ENCODE measurements around the gene MESP2. TPM values are rescaled to one million over a fixed set of nuclear protein-coding genes. Genes with fewer than 3 reads are reported as not detected.
A peak's percentile ranks its signal among the peaks of the same experiment; 100 is the strongest.

The MESP2 gene
- total and polyA plus RNA-seq, 2 experiments from 2014 or later = not detected

DNA sequence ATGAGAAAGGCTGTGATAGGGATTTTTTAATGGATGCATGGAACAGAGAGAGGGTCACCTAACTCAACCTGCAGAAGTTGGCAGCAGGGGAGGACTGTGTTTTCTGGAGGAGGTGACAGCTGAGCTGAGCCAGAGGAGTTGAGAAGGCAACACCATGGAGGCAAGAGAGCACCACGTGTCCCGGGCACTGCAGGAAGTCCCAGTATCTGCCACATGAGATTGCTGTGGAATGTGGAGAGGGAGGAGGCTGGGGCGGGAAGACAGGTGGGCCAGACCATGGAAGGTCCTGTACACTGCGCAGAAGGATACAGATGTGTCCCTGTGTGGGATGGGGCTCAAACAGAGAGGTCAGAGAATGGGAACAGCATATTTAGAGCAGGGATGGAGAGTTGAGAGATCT, 40.4 kb upstream of the MESP2 start:
- Histone ChIP-seq H3K4me3 (no peak overlapping the region), H3F3A (ENCODE audit: insufficient read depth) (no peaks in the 10 kb centered on the region), H3K9ac (no peak overlapping the region), H3K27me3 (replicated peaks; ENCODE audit: insufficient read depth) (peaks cover 28% of the 10 kb centered on the region), H3K27ac (no peak overlapping the region), H2AFZ (no peak overlapping the region), H3K4me2 (ENCODE audit: unreplicated experiment) (no peak overlapping the region), H3K9me3 (ENCODE audit: low read depth) (no peaks in the 10 kb centered on the region), H3K79me2 (ENCODE audit: insufficient read depth) (no peaks in the 10 kb centered on the region), H3K36me3 (ENCODE audit: low read depth) (no peaks in the 10 kb centered on the region), H3K9me2 (ENCODE audit: insufficient read depth) (no peaks in the 10 kb centered on the region), H4K20me1 (ENCODE audit: insufficient read depth) (no peaks in the 10 kb centered on the region), H3K4me1 (ENCODE audit: insufficient read depth) (no peaks in the 10 kb centered on the region)
- no peak for TF ChIP-seq EZH2 (IDR thresholded peaks at IDR 0.05; ENCODE audit: insufficient read depth, poor library complexity, severe bottlenecking)
- TF ChIP-seq EZH2phosphoT487 (IDR thresholded peaks at IDR 0.05; ENCODE audit: insufficient read depth, low read depth) = no peak
- in situ Hi-C loops (cut with MboI) = no loop called here
- DNase-seq = no peak
- WGBS, 2 experiments (ENCODE audit: low coverage in 1 of 2, low lambda C conversion rate in 2 of 2, missing lambda C conversion rate in 2 of 2) = 53 to 58% methylated on average over 4 of the region's 4 CpGs

DNA sequence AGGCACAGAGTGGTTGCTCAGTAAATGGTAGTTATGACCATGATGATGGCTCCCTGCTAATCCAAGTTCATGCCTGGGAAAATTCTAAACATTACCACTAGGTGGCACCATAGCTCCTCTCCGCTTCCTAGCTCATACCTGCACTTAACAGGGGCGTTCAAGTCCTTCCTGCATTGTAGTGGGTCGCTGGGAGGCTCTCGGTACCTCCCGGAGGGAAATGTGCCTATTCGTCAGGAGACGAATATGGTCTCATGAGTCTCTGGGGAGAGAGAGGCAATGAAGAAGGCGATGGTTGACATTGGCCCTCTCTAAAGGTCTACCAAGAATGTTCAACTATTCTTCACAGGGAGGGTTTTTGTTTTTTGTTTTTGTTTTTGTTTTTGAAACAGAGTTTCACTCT, 36.0 kb upstream of the MESP2 start:
- Histone ChIP-seq H3K4me2 (ENCODE audit: unreplicated experiment) (peak overlapping the region; percentile 30), H2AFZ (peak overlapping the region; percentile 72), H3K4me1 (ENCODE audit: insufficient read depth) (no peaks in the 10 kb centered on the region), H3F3A (ENCODE audit: insufficient read depth) (no peaks in the 10 kb centered on the region), H3K4me3 (no peak overlapping the region), H3K9me2 (ENCODE audit: insufficient read depth) (no peaks in the 10 kb centered on the region), H3K79me2 (ENCODE audit: insufficient read depth) (no peaks in the 10 kb centered on the region), H3K27ac (no peak overlapping the region), H3K9me3 (ENCODE audit: low read depth) (no peaks in the 10 kb centered on the region), H3K27me3 (replicated peaks; ENCODE audit: insufficient read depth) (no peaks in the 10 kb centered on the region), H3K36me3 (ENCODE audit: low read depth) (no peaks in the 10 kb centered on the region), H4K20me1 (ENCODE audit: insufficient read depth) (no peaks in the 10 kb centered on the region), H3K9ac (no peak overlapping the region)
- peak; percentile 61 for DNase-seq
- in situ Hi-C loops (cut with MboI) = no loop called here
- no peak for TF ChIP-seq EZH2 (IDR thresholded peaks at IDR 0.05; ENCODE audit: insufficient read depth, poor library complexity, severe bottlenecking)
- TF ChIP-seq EZH2phosphoT487 (IDR thresholded peaks at IDR 0.05; ENCODE audit: insufficient read depth, low read depth) = no peak
- WGBS, 2 experiments (ENCODE audit: low coverage in 1 of 2, low lambda C conversion rate in 2 of 2, missing lambda C conversion rate in 2 of 2) = 8 to 11% methylated on average over 8 of the region's 8 CpGs

DNA sequence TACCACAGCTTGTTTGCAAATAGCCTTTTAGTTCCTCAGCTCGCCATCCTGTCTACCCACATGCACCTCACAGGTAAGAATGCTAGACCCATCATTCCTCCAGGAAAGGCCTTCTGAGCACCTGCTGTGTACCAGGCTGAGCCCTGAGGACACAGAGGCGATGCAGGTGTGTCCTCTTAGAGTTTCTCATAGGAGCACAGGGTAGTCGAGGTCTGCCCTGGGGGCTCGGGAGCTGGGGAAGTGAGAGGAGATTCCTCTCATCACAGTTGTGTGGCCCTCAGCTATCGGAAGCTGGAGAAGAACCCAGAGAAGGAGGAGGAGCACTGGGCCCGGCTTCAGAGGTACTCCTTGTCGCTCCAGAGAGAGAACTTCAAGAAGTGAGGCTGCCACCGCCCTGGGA, 33.1 kb upstream of the MESP2 start:
- no peak for DNase-seq
- Histone ChIP-seq H3K4me1 (ENCODE audit: insufficient read depth) (no peaks in the 10 kb centered on the region), H3K27ac (no peak overlapping the region), H3K4me2 (ENCODE audit: unreplicated experiment) (no peak overlapping the region), H3K36me3 (ENCODE audit: low read depth) (no peaks in the 10 kb centered on the region), H3K4me3 (no peak overlapping the region), H3K9me3 (ENCODE audit: low read depth) (no peaks in the 10 kb centered on the region), H2AFZ (no peak overlapping the region), H3K9me2 (ENCODE audit: insufficient read depth) (no peaks in the 10 kb centered on the region), H3K9ac (no peak overlapping the region), H4K20me1 (ENCODE audit: insufficient read depth) (no peaks in the 10 kb centered on the region), H3F3A (ENCODE audit: insufficient read depth) (no peaks in the 10 kb centered on the region), H3K79me2 (ENCODE audit: insufficient read depth) (no peaks in the 10 kb centered on the region), H3K27me3 (replicated peaks; ENCODE audit: insufficient read depth) (no peaks in the 10 kb centered on the region)
- TF ChIP-seq EZH2phosphoT487 (IDR thresholded peaks at IDR 0.05; ENCODE audit: insufficient read depth, low read depth) = no peak
- TF ChIP-seq EZH2 (IDR thresholded peaks at IDR 0.05; ENCODE audit: insufficient read depth, poor library complexity, severe bottlenecking) = no peak
- in situ Hi-C loops (cut with MboI) = no loop called here
- WGBS, 2 experiments (ENCODE audit: low coverage in 1 of 2, low lambda C conversion rate in 2 of 2, missing lambda C conversion rate in 2 of 2) = 63 to 66% methylated on average over 8 of the region's 8 CpGs

DNA sequence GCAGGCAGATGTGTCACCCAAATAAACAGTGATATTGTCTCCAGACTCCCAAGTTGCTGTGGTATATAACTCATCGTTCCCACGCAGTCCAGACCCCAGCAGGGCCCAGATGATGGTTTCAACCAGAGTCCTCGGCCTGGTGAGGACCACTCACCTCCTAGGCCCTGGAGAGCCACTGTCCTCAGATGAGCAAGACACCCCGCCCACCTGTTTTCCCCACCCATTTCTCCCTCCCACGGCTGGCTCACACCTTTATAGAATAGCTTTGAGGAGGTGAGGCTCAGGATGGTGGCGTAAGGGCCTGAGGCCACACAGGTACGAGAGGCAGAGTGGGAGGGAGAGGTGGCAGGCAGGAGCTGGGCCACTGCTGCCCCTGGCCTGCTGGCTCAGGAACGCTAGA, 32.5 kb upstream of the MESP2 start:
- in situ Hi-C loops (cut with MboI) = no loop called here
- Histone ChIP-seq H3K27me3 (replicated peaks; ENCODE audit: insufficient read depth) (0 out of 2 replicates have a peak, but pooled peaks cover 5% of the 10 kb centered on the region), H3K4me1 (ENCODE audit: insufficient read depth) (no peaks in the 10 kb centered on the region), H3K9me2 (ENCODE audit: insufficient read depth) (no peaks in the 10 kb centered on the region), H3K9me3 (ENCODE audit: low read depth) (no peaks in the 10 kb centered on the region), H4K20me1 (ENCODE audit: insufficient read depth) (no peaks in the 10 kb centered on the region), H3K27ac (no peak overlapping the region), H3K4me2 (ENCODE audit: unreplicated experiment) (no peak overlapping the region), H3K36me3 (ENCODE audit: low read depth) (no peaks in the 10 kb centered on the region), H2AFZ (no peak overlapping the region), H3K79me2 (ENCODE audit: insufficient read depth) (no peaks in the 10 kb centered on the region), H3F3A (ENCODE audit: insufficient read depth) (no peaks in the 10 kb centered on the region), H3K9ac (no peak overlapping the region), H3K4me3 (no peak overlapping the region)
- no peak for TF ChIP-seq EZH2 (IDR thresholded peaks at IDR 0.05; ENCODE audit: insufficient read depth, poor library complexity, severe bottlenecking)
- no peak for TF ChIP-seq EZH2phosphoT487 (IDR thresholded peaks at IDR 0.05; ENCODE audit: insufficient read depth, low read depth)
- 72 to 77% methylated on average over 6 to 8 of the region's 8 CpGs for WGBS, 2 experiments (ENCODE audit: low coverage in 1 of 2, low lambda C conversion rate in 2 of 2, missing lambda C conversion rate in 2 of 2)
- no peak for DNase-seq

DNA sequence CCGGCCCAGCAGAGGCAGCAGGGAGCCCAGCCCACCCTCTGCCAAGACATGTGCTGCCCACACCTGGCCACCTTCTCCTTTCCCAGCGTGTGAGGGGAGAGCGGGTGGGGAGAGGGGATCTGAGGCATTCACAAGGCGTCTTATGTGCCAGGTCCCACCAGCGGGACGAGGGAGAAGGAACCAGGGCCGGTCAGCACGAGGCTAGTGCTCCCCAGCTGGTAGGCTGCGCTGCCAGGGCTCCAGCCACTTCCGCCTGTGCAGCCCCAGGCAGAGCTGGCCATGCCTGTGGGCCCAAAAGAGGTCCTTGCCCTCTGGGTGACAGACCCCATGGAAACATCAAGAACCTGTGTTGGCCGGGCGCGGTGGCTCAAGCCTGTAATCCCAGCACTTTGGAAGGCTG, 31.0 kb upstream of the MESP2 start:
- no peaks in the 10 kb centered on the region for H3K4me1 ChIP-seq (ENCODE audit: insufficient read depth)
- in situ Hi-C loops (cut with MboI) = no loop called here
- no peaks in the 10 kb centered on the region for H3K9me3 ChIP-seq (ENCODE audit: low read depth)

More for the DNA sequence above, 31.0 kb upstream of the MESP2 start:
- no peak overlapping the region for H3K4me3 ChIP-seq
- H3K9me2 ChIP-seq (ENCODE audit: insufficient read depth) = no peaks in the 10 kb centered on the region
- no peaks in the 10 kb centered on the region for H3K79me2 ChIP-seq (ENCODE audit: insufficient read depth)
- no peak overlapping the region for H3K4me2 ChIP-seq (ENCODE audit: unreplicated experiment)
- H3K36me3 ChIP-seq (ENCODE audit: low read depth) = no peaks in the 10 kb centered on the region
- WGBS, 2 experiments (ENCODE audit: low coverage in 1 of 2, low lambda C conversion rate in 2 of 2, missing lambda C conversion rate in 2 of 2) = 72 to 80% methylated on average over 10 to 13 of the region's 13 CpGs
- DNase-seq = no peak
- H3K9ac ChIP-seq = no peak overlapping the region
- H3F3A ChIP-seq (ENCODE audit: insufficient read depth) = no peaks in the 10 kb centered on the region
- H2AFZ ChIP-seq = no peak overlapping the region
- no peaks in the 10 kb centered on the region for H4K20me1 ChIP-seq (ENCODE audit: insufficient read depth)
- no peak overlapping the region for H3K27ac ChIP-seq
- H3K27me3 ChIP-seq (replicated peaks; ENCODE audit: insufficient read depth) = peaks cover 11% of the 10 kb centered on the region; the same call in 1 of the 2 replicates
- TF ChIP-seq EZH2 (IDR thresholded peaks at IDR 0.05; ENCODE audit: insufficient read depth, poor library complexity, severe bottlenecking) (no peak), EZH2phosphoT487 (IDR thresholded peaks at IDR 0.05; ENCODE audit: insufficient read depth, low read depth) (no peak)

Data from GM23248 (cell line).